Uterus (tissue), 4 donors: ENCODE data around the gene TTC39C. TPM values are rescaled to one million over a fixed set of nuclear protein-coding genes. Genes with fewer than 3 reads are reported as not detected.

ENCODE experiments used
- DNase-seq, 2 donors: peaks; one replicate each; pipeline ENCODE4 v3.0.0-alpha.2; 2019 to 2020
- H3K27ac ChIP-seq, 2 donors: fragments of 200-600 bp; sonication (generic); 1 replicate in 1 of 2; 2 replicates in 1 of 2; pipeline ENCODE4 v1.5.1; 2016 to 2018
- H3K27me3 ChIP-seq, 2 donors: fragments of 200-600 bp; sonication (generic); one replicate each; pipeline ENCODE4 v1.5.1; 2018 to 2019; ENCODE audit warnings: control low read depth in 1 of 2
- H3K36me3 ChIP-seq, 2 donors: fragments of 200-600 bp; sonication (generic); one replicate each; pipeline ENCODE4 v1.5.1; 2019; ENCODE audit warnings: control low read depth in 1 of 2
- H3K4me1 ChIP-seq, 2 donors: fragments of 200-600 bp; sonication (generic); one replicate each; pipeline ENCODE4 v1.5.1; 2018 to 2019; ENCODE audit warnings: control low read depth in 1 of 2
- H3K4me3 ChIP-seq, 2 donors: fragments of 200-600 bp; sonication (generic); 1 replicate in 1 of 2; 2 replicates in 1 of 2; pipeline ENCODE4 v1.5.1; 2018 to 2019; ENCODE audit warnings: mild to moderate bottlenecking in 1 of 2
- H3K9me3 ChIP-seq, 2 donors: fragments of 200-600 bp; sonication (generic); one replicate each; pipeline ENCODE4 v1.5.1; 2019; ENCODE audit warnings: control low read depth in 1 of 2
- CTCF ChIP-seq, 4 experiments: fragments of 200-600 bp in 2 of 4; fragments of 450-650 bp in 2 of 4; sonication (generic) in 2 of 4; IDR thresholded peaks; one replicate each; pipeline ENCODE4 v1.5.1; 2016 to 2019; ENCODE audit warnings: antibody characterized with exemption in 4 of 4, mild to moderate bottlenecking in 2 of 4, moderate library complexity in 1 of 4
- POLR2A ChIP-seq, 2 donors: fragments of 450-650 bp; IDR thresholded peaks; one replicate each; pipeline ENCODE4 v1.6.1; 2016; ENCODE audit warnings: antibody characterized with exemption in 2 of 2, mild to moderate bottlenecking in 1 of 2, moderate library complexity in 1 of 2
- intact Hi-C: fragments of 100-400 bp; cut with DNase I; formaldehyde crosslinking; loops from one replicate; pipeline ENCODE4 v1.15.1; 2023; ENCODE audit warnings: low total_unique reads
- total RNA-seq, 4 donors: library from RNA; depleted of rRNA in 3 of 4; stranded (reverse); fragments of >200 nt in 3 of 4; gene quantifications; one replicate each; pipeline versions ENCODE4 v1.1.0 to v1.2.4, GENCODE V29; 2014 to 2023
- donor health status: DM: yes; HTN: yes; CAD: no.

Gene TTC39C
- total RNA-seq, 4 donors from 2014 or later: 25.6 to 50.6 (median 33.5) TPM

- intact Hi-C loops: no loop called here
- DNase-seq: no peak
- H3K27me3 ChIP-seq: no peaks in the 10 kb centered on the region
- H3K9me3 ChIP-seq: peaks cover 0 to 6% of the 10 kb centered on the region in 2 donors
- no peaks in the 10 kb centered on the region for H3K4me1 ChIP-seq
- no peaks in the 10 kb centered on the region for H3K36me3 ChIP-seq
- TF ChIP-seq POLR2A (IDR thresholded peaks at IDR 0.05) (no peak), CTCF (IDR thresholded peaks at IDR 0.05) (no peak)
- no peak overlapping the region for H3K4me3 ChIP-seq
- H3K27ac ChIP-seq: no peak overlapping the region
Observed at GRCh38 chr18:24095976-24096375, 81.4 kb downstream of the TTC39C start.

GRCh38 chr18:24103320-24104021, 88.9 kb downstream of the TTC39C start:
- Histone ChIP-seq H3K27me3 (no peaks in the 10 kb centered on the region), H3K27ac (no peak overlapping the region), H3K4me3 (no peak overlapping the region), H3K36me3 (no peaks in the 10 kb centered on the region), H3K9me3 (no peaks in the 10 kb centered on the region), H3K4me1 (no peaks in the 10 kb centered on the region)
- TF ChIP-seq POLR2A (IDR thresholded peaks at IDR 0.05) (no peak), CTCF (IDR thresholded peaks at IDR 0.05) (no peak)
- no peak for DNase-seq
- intact Hi-C loops: no loop called here

GRCh38 chr18:24104486-24104885, 89.9 kb downstream of the TTC39C start:
- DNase-seq: no peak
- Histone ChIP-seq H3K27me3 (no peaks in the 10 kb centered on the region), H3K4me1 (no peaks in the 10 kb centered on the region), H3K9me3 (no peaks in the 10 kb centered on the region), H3K4me3 (no peak overlapping the region), H3K36me3 (no peaks in the 10 kb centered on the region), H3K27ac (no peak overlapping the region)
- TF ChIP-seq POLR2A (IDR thresholded peaks at IDR 0.05) (no peak), CTCF (IDR thresholded peaks at IDR 0.05) (no peak)
- intact Hi-C loops: no loop called here

- Histone ChIP-seq H3K27me3 (no peaks in the 10 kb centered on the region), H3K4me3 (no peak overlapping the region), H3K27ac (no peak overlapping the region), H3K4me1 (no peaks in the 10 kb centered on the region), H3K9me3 (no peaks in the 10 kb centered on the region), H3K36me3 (no peaks in the 10 kb centered on the region)
- TF ChIP-seq POLR2A (IDR thresholded peaks at IDR 0.05): no peak
- TF ChIP-seq CTCF (IDR thresholded peaks at IDR 0.05): no peak
- intact Hi-C loops: no loop called here
- DNase-seq: no peak
Observed at GRCh38 chr18:24108641-24109040, 94.1 kb downstream of the TTC39C start.

- TF ChIP-seq POLR2A (IDR thresholded peaks at IDR 0.05) (no peak), CTCF (IDR thresholded peaks at IDR 0.05) (no peak)
- intact Hi-C loops: no loop called here
- no peaks in the 10 kb centered on the region for H3K27me3 ChIP-seq
- no peak overlapping the region for H3K27ac ChIP-seq
- no peak overlapping the region for H3K4me3 ChIP-seq
- H3K9me3 ChIP-seq: no peaks in the 10 kb centered on the region
- no peaks in the 10 kb centered on the region for H3K4me1 ChIP-seq
- no peaks in the 10 kb centered on the region for H3K36me3 ChIP-seq
- no peak for DNase-seq
Observed at GRCh38 chr18:24111936-24112335, 97.4 kb downstream of the TTC39C start.
